ENCODE data around the gene HCAR3.
"Not testable (repeated sequence)": the region's sequence is repeated elsewhere in the genome, so short reads cannot be mapped to it uniquely, and the experiment has no call there.

GRCh38 chr12:122676015-122676414, 40.6 kb downstream of the HCAR3 start:
- not testable (repeated sequence) for TF ChIP-seq CTCF (IDR thresholded peaks at IDR 0.05); REST (IDR thresholded peaks at IDR 0.05; ENCODE audit: insufficient read depth in 1 of 2, low read depth in 2 of 2, low read length in 1 of 2)
